Islet of Langerhans (tissue), 1 donor: Measurements from ENCODE around the gene CNOT8.

Source experiments
- FAIRE-seq: peaks from one replicate; lab custom pipeline; 2011; peaks lifted over from hg19 to GRCh38; lab: Jason Lieb, UNC

The CNOT8 gene

GRCh38 chr5:154923441-154924430, 65.3 kb downstream of the CNOT8 start:
- FAIRE-seq: no peak
